Neural crest cell (in vitro differentiated cells): ENCODE measurements around the gene CDK5RAP2. TPM values are rescaled to one million over a fixed set of nuclear protein-coding genes. Genes with fewer than 3 reads are reported as not detected.
A peak's percentile ranks its signal among the peaks of the same experiment; 100 is the strongest.

Experiments used
- DNase-seq: peaks from one replicate; pipeline ENCODE4 v3.0.0; 2021; ENCODE audit warnings: low read depth, mixed read lengths, low spot score
- H3K27ac Mint-ChIP-seq: one replicate; pipeline ENCODE4 v1.8.0; 2021; ENCODE audit warnings: mild to moderate bottlenecking, mixed read lengths; ENCODE audit not compliant: unreplicated experiment
- H3K27me3 Mint-ChIP-seq: 2 replicates; pipeline ENCODE4 v1.8.0; 2021; ENCODE audit warnings: low read depth, mild to moderate bottlenecking, mixed read lengths
- H3K36me3 Mint-ChIP-seq: 2 replicates; pipeline ENCODE4 v1.8.0; 2021; ENCODE audit warnings: low read depth, mild to moderate bottlenecking, mixed read lengths
- H3K4me1 Mint-ChIP-seq: 2 replicates; pipeline ENCODE4 v1.8.0; 2021; ENCODE audit warnings: mixed read lengths
- H3K4me3 Mint-ChIP-seq: one replicate; pipeline ENCODE4 v1.8.0; 2021; ENCODE audit warnings: mild to moderate bottlenecking, mixed read lengths
- H3K9me3 Mint-ChIP-seq: 2 replicates; pipeline ENCODE4 v1.8.0; 2021; ENCODE audit warnings: mixed read lengths
- CTCF ChIP-seq: fragments of 200-600 bp; sonication (generic); conservative IDR thresholded peaks from 2 replicates; pipeline ENCODE4 v1.5.0; 2021; ENCODE audit warnings: antibody characterized with exemption, mild to moderate bottlenecking
- total RNA-seq: library from RNA; stranded (reverse); gene quantifications from 2 replicates; pipeline ENCODE4 v1.2.1, GENCODE V29; 2021

The CDK5RAP2 gene
- total RNA-seq, 1 donor from 2014 or later: 116 TPM

GRCh38 chr9:120536949-120537640, 42.9 kb downstream of the CDK5RAP2 start:
- DNase-seq: no peak
- Mint-ChIP-seq H3K27ac (no peak overlapping the region), H3K9me3 (no peaks in the 10 kb centered on the region), H3K4me1 (peaks cover 6% of the 10 kb centered on the region), H3K36me3 (peaks cover 18% of the 10 kb centered on the region), H3K27me3 (no peaks in the 10 kb centered on the region), H3K4me3 (no peak overlapping the region)
- no peak for TF ChIP-seq CTCF

- no peak overlapping the region for H3K27ac Mint-ChIP-seq
- DNase-seq: no peak
- TF ChIP-seq CTCF: no peak
- H3K4me1 Mint-ChIP-seq: peaks cover 5% of the 10 kb centered on the region
- H3K27me3 Mint-ChIP-seq: no peaks in the 10 kb centered on the region
- no peaks in the 10 kb centered on the region for H3K9me3 Mint-ChIP-seq
- peaks cover 18% of the 10 kb centered on the region for H3K36me3 Mint-ChIP-seq
- H3K4me3 Mint-ChIP-seq: no peak overlapping the region
Measured at GRCh38 chr9:120536094-120536493, 43.9 kb downstream of the CDK5RAP2 start.

GRCh38 chr9:120534266-120534665, 45.7 kb downstream of the CDK5RAP2 start:
- no peak overlapping the region for H3K4me3 Mint-ChIP-seq
- H3K27ac Mint-ChIP-seq: no peak overlapping the region
- peaks cover 27% of the 10 kb centered on the region for H3K36me3 Mint-ChIP-seq
- TF ChIP-seq CTCF: no peak
- DNase-seq: no peak
- H3K4me1 Mint-ChIP-seq: no peaks in the 10 kb centered on the region
- no peaks in the 10 kb centered on the region for H3K9me3 Mint-ChIP-seq
- H3K27me3 Mint-ChIP-seq: no peaks in the 10 kb centered on the region

GRCh38 chr9:120532891-120533290, 47.1 kb downstream of the CDK5RAP2 start:
- TF ChIP-seq CTCF: no peak
- no peaks in the 10 kb centered on the region for H3K9me3 Mint-ChIP-seq
- no peaks in the 10 kb centered on the region for H3K27me3 Mint-ChIP-seq
- peaks cover 32% of the 10 kb centered on the region for H3K36me3 Mint-ChIP-seq
- H3K4me3 Mint-ChIP-seq: no peak overlapping the region
- no peak overlapping the region for H3K27ac Mint-ChIP-seq
- no peaks in the 10 kb centered on the region for H3K4me1 Mint-ChIP-seq
- no peak for DNase-seq

GRCh38 chr9:120532475-120532874, 47.5 kb downstream of the CDK5RAP2 start:
- Mint-ChIP-seq H3K9me3 (no peaks in the 10 kb centered on the region), H3K27me3 (no peaks in the 10 kb centered on the region), H3K36me3 (peaks cover 34% of the 10 kb centered on the region), H3K4me1 (no peaks in the 10 kb centered on the region), H3K4me3 (no peak overlapping the region), H3K27ac (peak overlapping the region; percentile 5)
- TF ChIP-seq CTCF: no peak
- DNase-seq: no peak
